AG20443 (cell line): ENCODE data around the gene AGTPBP1.
A peak's percentile ranks its signal among the peaks of the same experiment; 100 is the strongest.

Experiments used
- DNase-seq: peaks from one replicate; pipeline ENCODE4 v3.0.0; 2012; ENCODE audit warnings: low spot score, mixed read lengths

The AGTPBP1 gene

DNA sequence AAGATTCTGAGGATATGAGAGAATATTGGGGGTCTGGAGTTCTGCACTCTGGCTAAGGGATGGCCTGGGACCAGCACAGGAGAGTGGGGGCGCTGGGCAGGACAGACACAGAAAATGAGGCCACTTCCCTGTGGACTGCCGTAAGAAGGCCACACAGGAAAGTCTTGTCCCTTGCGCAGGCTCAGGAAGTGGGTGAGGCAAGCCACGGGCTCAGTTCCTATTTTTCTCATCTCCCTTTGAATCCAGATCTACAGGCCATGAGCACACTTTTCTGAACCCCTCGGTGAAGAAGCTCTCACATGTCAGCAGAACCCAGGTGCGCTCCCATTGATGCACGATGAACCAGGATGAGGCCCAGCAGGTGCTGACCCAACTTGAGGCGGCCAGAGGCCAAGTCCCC, 207.4 kb downstream of the AGTPBP1 start:
- DNase-seq = no peak

DNA sequence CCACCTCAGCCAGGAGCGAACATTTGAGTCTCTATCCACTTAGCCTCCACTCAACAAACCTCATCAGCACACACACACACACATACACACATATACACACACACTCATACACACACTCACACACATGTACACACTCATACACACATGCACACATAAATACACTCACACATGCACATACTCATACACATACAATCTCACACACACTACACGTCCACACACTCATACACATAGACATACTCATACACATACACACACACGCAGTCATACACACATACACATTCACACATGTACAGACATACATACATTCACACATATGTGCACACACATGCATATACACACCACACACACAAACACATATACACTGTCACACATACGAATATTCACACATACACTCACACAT, 208.2 kb downstream of the AGTPBP1 start:
- no peak for DNase-seq

- DNase-seq = no peak
Measured at GRCh38 chr9:85530721-85531120, 211.0 kb downstream of the AGTPBP1 start.

DNA sequence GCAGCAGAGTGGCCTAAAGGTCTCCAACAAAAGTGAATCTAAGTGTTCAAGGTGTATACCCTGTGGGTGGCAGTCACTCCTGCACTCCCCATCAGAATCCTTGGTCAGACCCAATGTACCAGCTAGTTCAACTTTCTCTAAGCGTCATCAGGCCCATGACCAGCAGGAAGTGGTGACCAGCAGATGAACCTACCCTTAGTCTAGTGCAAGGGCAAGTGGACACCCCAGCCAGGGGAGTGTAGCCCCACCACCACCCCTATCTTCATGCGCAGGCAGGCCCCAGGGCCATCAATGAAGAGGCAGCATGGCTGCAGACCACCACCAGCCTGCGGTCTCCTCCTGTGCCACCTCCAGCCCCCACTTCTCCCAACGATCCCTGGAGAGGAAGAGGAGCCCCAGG, 213.1 kb downstream of the AGTPBP1 start:
- no peak for DNase-seq

DNA sequence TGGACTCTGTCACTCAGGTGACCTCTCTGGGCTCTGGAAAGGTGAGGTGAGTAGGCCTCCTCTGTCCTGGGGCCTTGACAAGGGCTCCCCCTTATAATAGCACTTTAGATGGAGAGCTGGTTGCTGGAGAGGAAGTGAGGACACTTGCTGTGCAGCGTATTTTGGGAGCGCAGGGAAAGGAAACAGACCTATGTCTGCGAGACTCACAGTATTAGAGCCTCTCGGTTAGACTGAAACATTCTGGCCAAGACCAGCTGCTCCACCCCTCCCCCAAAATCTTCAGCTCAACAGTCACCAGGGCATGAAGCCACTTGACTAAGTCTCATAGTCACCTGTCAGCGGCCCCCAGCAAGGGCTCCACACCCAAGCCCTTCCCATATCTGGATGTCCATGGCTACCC, 213.6 kb downstream of the AGTPBP1 start:
- DNase-seq = no peak

DNA sequence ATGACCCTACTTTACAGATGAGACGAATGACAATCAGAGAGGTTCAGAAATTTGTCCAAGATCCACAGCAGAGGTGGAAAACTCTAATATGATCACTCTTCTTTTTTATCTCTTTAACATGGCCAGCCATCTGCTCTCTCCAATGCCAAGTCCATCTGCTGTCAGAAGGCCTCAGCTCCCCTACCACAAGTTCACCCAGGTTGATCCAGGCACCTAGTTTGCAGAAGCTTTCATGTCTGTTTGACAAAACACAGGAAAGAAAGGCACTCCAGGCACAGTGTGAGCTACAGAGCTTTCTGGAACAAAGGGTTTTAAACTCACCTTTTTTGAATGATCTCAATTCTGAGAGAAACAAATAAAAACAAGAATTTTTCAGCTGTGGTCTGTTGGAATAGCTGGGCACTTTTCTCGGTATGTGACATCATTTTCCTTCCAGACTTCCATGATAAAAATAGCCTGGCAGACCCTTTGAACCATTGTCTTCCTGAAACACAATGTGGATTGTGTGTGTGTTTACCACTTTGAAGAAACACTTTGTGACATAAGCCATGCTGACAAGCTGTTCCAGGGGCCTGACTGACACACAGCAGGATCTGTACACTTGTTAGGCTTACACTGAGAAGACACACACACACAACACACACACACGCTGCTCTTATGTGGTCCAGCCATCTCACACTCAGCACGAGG, 214.3 kb downstream of the AGTPBP1 start:
- no peak for DNase-seq

GRCh38 chr9:85524531-85524930, 217.2 kb downstream of the AGTPBP1 start:
- DNase-seq = no peak

DNA sequence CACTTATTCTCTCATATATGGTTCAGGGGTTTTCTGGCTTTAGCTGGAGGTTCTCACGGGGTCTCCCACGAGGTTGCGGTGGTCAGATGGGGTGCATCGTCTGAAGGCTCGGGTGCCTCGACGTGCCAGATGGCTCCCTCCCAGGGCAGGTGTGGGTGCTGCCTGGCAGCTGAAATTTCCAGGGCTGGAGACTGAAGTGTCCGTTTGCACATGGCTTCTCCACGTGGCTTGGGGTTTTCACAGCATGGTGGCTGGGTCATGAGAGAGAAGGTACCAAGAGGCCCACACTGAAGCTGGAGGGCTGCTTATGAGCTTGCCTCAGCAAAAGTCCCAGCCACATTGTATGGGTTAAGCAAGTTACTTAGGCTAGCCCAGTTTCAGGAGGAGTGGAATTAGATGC, 218.6 kb downstream of the AGTPBP1 start:
- no peak for DNase-seq

DNA sequence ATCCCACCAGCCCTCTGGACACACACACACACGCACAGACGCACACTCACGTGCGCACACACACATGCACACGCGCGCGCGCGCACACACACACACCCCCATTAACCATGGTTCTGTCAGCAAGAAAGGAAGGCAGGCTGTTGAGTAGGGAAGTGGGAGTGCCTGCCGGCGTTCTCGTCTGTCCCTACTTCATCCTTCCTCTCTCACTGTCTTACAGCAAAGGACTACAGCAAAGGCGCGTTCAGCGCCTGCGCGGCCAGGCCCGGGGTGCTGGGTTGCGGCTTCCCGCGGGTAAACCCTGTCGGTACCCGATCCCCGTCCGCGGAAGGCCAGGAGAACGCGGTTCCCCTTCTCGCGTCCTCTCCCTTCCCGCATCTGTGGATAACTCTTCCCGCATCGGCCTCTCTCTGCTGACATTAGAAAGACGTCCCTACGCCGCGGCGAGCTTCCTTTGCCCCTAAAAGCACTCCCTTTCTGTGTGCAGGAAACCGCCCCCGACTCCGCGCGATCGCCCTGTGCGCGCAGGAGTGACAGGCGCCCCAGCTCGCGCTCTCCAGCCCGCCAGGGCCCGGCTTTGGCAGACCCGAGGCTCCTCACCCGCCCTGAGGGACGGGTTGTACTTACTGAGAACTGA, 219.2 kb downstream of the AGTPBP1 start:
- DNase-seq = peak; percentile 78

DNA sequence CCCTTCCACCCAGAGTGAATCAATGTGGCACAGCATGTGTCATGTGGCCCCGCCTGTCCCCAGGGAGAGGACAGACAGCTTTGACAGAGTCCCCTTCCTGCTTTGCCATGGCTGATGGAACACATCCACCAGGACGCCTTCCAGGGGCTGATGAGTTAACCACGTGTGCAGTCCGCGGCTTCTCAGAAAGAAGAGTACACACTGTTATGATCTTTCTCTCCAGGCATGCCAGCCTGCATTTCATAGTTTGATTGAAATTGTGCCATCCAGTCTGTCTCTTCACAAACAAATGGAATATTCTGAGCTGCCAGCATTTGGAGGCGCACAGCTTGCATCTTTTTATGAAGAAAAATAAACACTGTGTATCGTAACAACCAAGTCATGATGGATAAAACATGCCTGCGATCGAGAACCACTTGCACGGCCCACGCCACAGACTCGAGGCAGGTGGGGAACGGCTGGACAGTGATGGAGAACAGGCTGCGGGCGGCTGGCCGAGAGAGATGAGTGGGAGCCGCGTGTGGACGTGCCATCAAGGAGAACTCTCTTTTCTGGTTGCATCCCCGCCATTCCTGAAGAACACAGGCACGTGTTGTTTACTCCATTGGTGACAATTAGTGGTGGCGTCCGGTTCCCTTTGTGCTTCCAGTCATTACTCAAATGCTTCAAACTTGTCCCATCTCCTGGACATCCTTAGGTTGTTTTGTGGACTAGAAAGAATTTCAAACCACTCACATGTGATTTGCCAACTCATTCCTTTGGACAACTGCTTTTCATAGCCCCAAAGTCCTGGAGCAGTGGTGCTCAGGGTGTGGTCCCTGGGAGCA, 220.2 kb downstream of the AGTPBP1 start:
- DNase-seq = peak; percentile 56

GRCh38 chr9:85516976-85517637, 224.6 kb downstream of the AGTPBP1 start:
- DNase-seq = no peak

DNA sequence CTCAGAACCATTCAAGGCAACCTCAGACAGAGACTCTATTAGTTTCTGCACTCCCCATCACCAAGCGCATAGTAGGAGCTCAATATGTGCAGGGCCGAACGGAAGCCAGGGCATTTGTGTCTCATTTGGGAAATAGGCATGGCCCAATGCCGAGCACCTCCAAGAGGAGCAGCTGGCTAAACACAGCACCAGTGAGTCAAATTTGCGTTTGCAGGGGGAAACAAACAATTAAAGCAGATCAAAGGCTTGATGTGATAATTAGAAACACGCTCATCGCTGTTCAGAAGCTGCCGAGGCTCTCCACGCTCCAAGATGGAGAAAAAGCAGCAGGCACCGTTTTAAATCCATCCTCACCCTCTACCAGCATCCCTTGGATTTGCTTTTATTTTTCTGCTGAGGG, 225.3 kb downstream of the AGTPBP1 start:
- DNase-seq = no peak

GRCh38 chr9:85515021-85515420, 226.7 kb downstream of the AGTPBP1 start:
- no peak for DNase-seq

DNA sequence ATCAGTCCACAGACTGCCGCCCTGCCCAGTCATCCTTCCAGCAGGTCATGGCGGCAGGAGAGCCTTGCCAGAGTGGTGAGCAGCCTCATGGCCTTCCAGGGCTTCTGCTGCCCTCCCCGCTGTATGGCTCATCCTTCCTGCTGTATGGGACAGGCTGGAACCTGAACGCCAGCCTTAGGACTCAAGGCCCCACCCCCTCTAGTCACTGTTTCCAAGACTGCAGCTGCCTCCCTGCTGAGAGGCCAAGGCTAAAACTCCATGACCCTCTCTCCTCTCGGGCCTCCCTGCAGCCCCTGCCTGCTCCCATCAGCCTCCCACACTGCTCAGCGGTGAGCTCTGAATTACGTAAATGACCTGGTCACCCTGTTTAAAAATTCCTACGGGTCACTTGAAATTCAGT, 227.5 kb downstream of the AGTPBP1 start:
- DNase-seq = no peak

DNA sequence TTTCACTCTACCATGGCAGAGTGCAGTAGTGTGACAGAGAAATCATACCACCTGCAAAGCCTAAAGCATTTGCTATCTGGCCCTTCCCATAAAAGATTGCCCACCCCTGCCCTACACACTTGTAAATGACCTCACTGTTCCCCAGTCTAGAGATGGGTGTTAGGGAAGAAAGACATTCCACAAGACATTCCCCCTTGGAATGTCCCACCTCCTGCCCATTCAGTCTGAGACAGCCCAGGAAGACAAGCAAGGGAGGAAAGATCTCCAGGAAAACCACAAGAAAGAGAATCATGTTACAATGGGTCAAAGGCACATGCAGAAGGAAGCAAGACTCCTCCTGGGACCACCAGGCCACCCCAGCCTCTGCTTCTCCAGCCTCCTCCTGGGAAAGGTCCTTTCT, 230.0 kb downstream of the AGTPBP1 start:
- DNase-seq = no peak

- no peak for DNase-seq
Measured at GRCh38 chr9:85510830-85511504, 230.8 kb downstream of the AGTPBP1 start.

DNA sequence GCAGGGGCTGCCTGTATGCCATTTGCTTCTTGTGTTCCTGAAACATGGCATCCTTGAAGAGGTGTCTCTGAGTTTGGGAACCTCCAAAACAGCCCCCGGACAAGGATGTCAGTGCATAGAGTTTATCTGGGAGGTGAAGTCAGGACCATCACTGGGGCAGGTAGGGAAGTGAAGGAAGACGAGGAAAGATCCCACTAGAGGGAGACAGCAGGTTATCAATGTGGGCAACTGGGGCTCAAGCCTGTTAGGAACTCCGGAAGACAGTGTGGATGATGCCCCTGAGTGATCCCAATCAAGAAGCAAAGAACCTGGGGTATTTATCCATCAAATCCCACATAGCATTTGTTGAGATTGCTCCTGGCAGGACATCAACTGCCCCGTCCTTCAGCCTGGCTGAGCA, 233.1 kb downstream of the AGTPBP1 start:
- DNase-seq = no peak

GRCh38 chr9:85505612-85506011, 236.1 kb downstream of the AGTPBP1 start:
- DNase-seq = no peak

GRCh38 chr9:85502815-85503655, 238.7 kb downstream of the AGTPBP1 start:
- DNase-seq = no peak

- DNase-seq = no peak
Measured at GRCh38 chr9:85501882-85502281, 239.9 kb downstream of the AGTPBP1 start.

- no peak for DNase-seq
Measured at GRCh38 chr9:85501456-85501855, 240.3 kb downstream of the AGTPBP1 start.
